Measurements from ENCODE around the gene DGKQ. TPM values are rescaled to one million over a fixed set of nuclear protein-coding genes. Genes with fewer than 3 reads are reported as not detected.

Gene DGKQ
- total and polyA plus RNA-seq, 2 of the 13 experiments (the other 11 are each of a cell fraction or from before 2014, with no cell fraction given), result 4.5 to 7.2 TPM

GRCh38 chr4:986428-986878 is 13.1 kb upstream of the DGKQ start (continued):
- TF ChIP-seq ZNF280B (CRISPR knock-in tag; IDR thresholded peaks at IDR 0.05; ENCODE audit: borderline replicate concordance), result 0 out of 2 replicates have a peak, but pooled peaks have one; percentile 4
- 0 out of 2 replicates have a peak, but pooled peaks have one; percentile 16 for TF ChIP-seq ZNF33A (CRISPR knock-in tag; IDR thresholded peaks at IDR 0.05; ENCODE audit: borderline replicate concordance)
- no peak for TF ChIP-seq SIN3A (IDR thresholded peaks at IDR 0.05; ENCODE audit: borderline replicate concordance, low read depth, low read length)
- 0 out of 2 replicates have a peak, but pooled peaks have one; percentile 75 for TF ChIP-seq NPAS2 (CRISPR knock-in tag; IDR thresholded peaks at IDR 0.05; ENCODE audit: borderline replicate concordance)
- TF ChIP-seq NR1H2 (CRISPR knock-in tag; IDR thresholded peaks at IDR 0.05; ENCODE audit: borderline replicate concordance, low read depth), result no peak
- TF ChIP-seq NRL (CRISPR knock-in tag; IDR thresholded peaks at IDR 0.05; ENCODE audit: borderline replicate concordance), result 0 out of 2 replicates have a peak, but pooled peaks have one; percentile 73
- TF ChIP-seq ZNF501 (CRISPR knock-in tag; IDR thresholded peaks at IDR 0.05), result peak; percentile 41; the same call in 1 of the 2 replicates
- TF ChIP-seq JUND (CRISPR knock-in tag; IDR thresholded peaks at IDR 0.05), result no peak
- TF ChIP-seq ZNF660 (CRISPR knock-in tag; IDR thresholded peaks at IDR 0.05; ENCODE audit: borderline replicate concordance, low read depth), result no peak
- peak; percentile 16; the same call in 1 of the 2 replicates for TF ChIP-seq ZNF614 (CRISPR knock-in tag; IDR thresholded peaks at IDR 0.05; ENCODE audit: borderline replicate concordance)
- TF ChIP-seq XRCC5 (optimal IDR thresholded peaks at IDR 0.05; ENCODE audit: low read length), result no peak
- TF ChIP-seq RORA (CRISPR knock-in tag; IDR thresholded peaks at IDR 0.05), result peak; percentile 17; the same call in 1 of the 2 replicates
